ENCODE data around the gene OTP.

DNA sequence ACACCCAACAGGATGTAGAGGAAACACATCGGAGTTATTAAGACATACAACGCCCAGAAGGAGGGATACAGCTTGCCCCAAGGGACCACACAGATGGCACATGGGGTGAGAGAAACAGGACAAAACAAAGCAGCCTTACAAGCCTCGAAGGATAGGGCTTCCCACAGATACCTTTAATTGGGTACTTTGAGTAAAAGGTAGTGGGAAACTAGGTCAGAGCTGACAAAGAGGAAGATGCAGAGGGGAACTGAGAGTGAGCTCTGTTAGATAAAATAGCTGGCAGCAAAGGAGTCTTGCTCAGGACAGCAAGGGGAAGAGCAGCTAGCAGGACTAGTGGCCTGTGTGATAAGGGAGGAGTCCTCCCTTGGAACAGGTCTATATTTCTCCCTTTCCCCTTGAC lies 48.2 kb downstream of the OTP start:
- TF ChIP-seq, protein P1, sequence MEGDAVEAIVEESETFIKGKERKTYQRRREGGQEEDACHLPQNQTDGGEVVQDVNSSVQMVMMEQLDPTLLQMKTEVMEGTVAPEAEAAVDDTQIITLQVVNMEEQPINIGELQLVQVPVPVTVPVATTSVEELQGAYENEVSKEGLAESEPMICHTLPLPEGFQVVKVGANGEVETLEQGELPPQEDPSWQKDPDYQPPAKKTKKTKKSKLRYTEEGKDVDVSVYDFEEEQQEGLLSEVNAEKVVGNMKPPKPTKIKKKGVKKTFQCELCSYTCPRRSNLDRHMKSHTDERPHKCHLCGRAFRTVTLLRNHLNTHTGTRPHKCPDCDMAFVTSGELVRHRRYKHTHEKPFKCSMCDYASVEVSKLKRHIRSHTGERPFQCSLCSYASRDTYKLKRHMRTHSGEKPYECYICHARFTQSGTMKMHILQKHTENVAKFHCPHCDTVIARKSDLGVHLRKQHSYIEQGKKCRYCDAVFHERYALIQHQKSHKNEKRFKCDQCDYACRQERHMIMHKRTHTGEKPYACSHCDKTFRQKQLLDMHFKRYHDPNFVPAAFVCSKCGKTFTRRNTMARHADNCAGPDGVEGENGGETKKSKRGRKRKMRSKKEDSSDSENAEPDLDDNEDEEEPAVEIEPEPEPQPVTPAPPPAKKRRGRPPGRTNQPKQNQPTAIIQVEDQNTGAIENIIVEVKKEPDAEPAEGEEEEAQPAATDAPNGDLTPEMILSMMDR (IDR thresholded peaks at IDR 0.05) = no peak
- TF ChIP-seq POLR2AphosphoS5 (IDR thresholded peaks at IDR 0.05) = no peak
- TF ChIP-seq POLR2A (IDR thresholded peaks at IDR 0.05) = no peak

Data from prostate gland (tissue), 2 donors.